ENCODE measurements around the gene NLRP7. TPM values are rescaled to one million over a fixed set of nuclear protein-coding genes. Genes with fewer than 3 reads are reported as not detected.
A peak's percentile ranks its signal among the peaks of the same experiment; 100 is the strongest.
"Not testable (repeated sequence)": the region's sequence is repeated elsewhere in the genome, so short reads cannot be mapped to it uniquely, and the experiment has no call there.

NLRP7 gene
- total RNA-seq, 5 donors from 2014 or later (not counting 1 experiment from before 2014, with no cell fraction given): not detected

- H3K9me3 ChIP-seq: no peaks in the 10 kb centered on the region
- H3K4me3 ChIP-seq (ENCODE audit: control insufficient read depth in 1 of 2, extremely low read depth in 1 of 2, low read length in 1 of 2): no peak overlapping the region
- ATAC-seq (replicated peaks in 1 of 4) (no peak), DNase-seq (peak in 1 of 35 experiments; percentile 15)
- Mint-ChIP-seq H3K27me3 (peaks cover 3 to 13% of the 10 kb centered on the region in 2 donors), H3K4me1 (no peaks in the 10 kb centered on the region), H3K4me3 (no peak overlapping the region), H3K9me3 (no peaks in the 10 kb centered on the region), H3K36me3 (no peaks in the 10 kb centered on the region), H3K27ac (no peak overlapping the region)
- WGBS (ENCODE audit: insufficient coverage): 79% methylated on average over 16 of the region's 23 CpGs
- H3K36me3 ChIP-seq (ENCODE audit: control insufficient read depth in 2 of 2, extremely low read depth in 1 of 2, insufficient read depth in 1 of 2, low read length in 1 of 2): no peaks in the 10 kb centered on the region
- no peaks in the 10 kb centered on the region for H3K4me1 ChIP-seq (ENCODE audit: control insufficient read depth in 1 of 2, extremely low read depth in 1 of 2, insufficient read depth in 2 of 2, low read length in 2 of 2)
- CTCF ChIA-PET: no interaction called here
- H3K27ac ChIP-seq (ENCODE audit: low read length): no peak overlapping the region
- peaks cover 0 to 17% of the 10 kb centered on the region in 2 experiments for H3K27me3 ChIP-seq (replicated peaks in 1 of 2; ENCODE audit: control insufficient read depth in 2 of 2, extremely low read depth in 1 of 2, insufficient read depth in 2 of 2, low read length in 1 of 2)
- POLR2A ChIA-PET: no interaction called here
These were observed 5.4 kb upstream of the NLRP7 start for GRCh38 chr19:54952591-54953344.

GRCh38 chr19:54950580-54950979 is 3.2 kb upstream of the NLRP7 start:
- H3K9me3 ChIP-seq; H3K27ac ChIP-seq (ENCODE audit: low read length); H3K36me3 ChIP-seq (ENCODE audit: control insufficient read depth in 2 of 2, extremely low read depth in 1 of 2, insufficient read depth in 1 of 2, low read length in 1 of 2); H3K27me3 Mint-ChIP-seq; H3K27ac Mint-ChIP-seq; H3K4me3 Mint-ChIP-seq; H3K4me3 ChIP-seq (ENCODE audit: control insufficient read depth in 1 of 2, extremely low read depth in 1 of 2, low read length in 1 of 2); ATAC-seq (replicated peaks in 1 of 4); H3K4me1 Mint-ChIP-seq; DNase-seq; H3K4me1 ChIP-seq (ENCODE audit: control insufficient read depth in 1 of 2, extremely low read depth in 1 of 2, insufficient read depth in 2 of 2, low read length in 2 of 2); CTCF ChIA-PET; H3K36me3 Mint-ChIP-seq; H3K9me3 Mint-ChIP-seq: not testable (repeated sequence)
- H3K27me3 ChIP-seq (replicated peaks in 1 of 2; ENCODE audit: control insufficient read depth in 2 of 2, extremely low read depth in 1 of 2, insufficient read depth in 2 of 2, low read length in 1 of 2): peaks cover 0 to 16% of the 10 kb centered on the region in 2 experiments
- POLR2A ChIA-PET: interaction anchor here in 1 of 2 donors (0.6 kb wide), 1 partner anchor 301 kb away, joined by 4 read pairs; no protein-coding TSS in a partner anchor
- 10% methylated on average over 3 of the region's 10 CpGs for WGBS (ENCODE audit: insufficient coverage)

DNA sequence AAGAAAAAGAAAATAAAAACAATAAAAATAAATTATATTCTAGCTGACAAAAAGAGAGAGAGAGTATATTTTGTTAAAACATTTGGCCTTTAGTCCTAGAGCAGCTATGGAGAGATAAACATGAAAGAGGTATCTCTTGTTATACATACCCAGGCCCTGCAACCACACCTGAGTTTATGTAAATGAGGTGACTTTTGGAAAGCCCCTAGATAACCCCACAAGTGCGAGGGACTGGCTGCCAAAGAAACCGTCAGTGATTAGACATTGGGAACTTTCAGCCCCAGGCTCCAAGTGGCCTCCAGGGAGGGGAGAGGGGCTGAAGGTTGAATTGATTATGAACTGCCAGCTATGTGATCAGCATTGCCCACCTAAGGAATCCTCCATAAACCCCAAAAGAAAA is 2.1 kb upstream of the NLRP7 start:
- no peaks in the 10 kb centered on the region for H3K4me1 ChIP-seq (ENCODE audit: control insufficient read depth in 1 of 2, extremely low read depth in 1 of 2, insufficient read depth in 2 of 2, low read length in 2 of 2)
- no peak overlapping the region for H3K4me3 Mint-ChIP-seq
- H3K27ac ChIP-seq (ENCODE audit: low read length): no peak overlapping the region

GRCh38 chr19:54943772-54944361 is 3.5 kb downstream of the NLRP7 start:
- ATAC-seq (replicated peaks in 1 of 4); H3K4me1 Mint-ChIP-seq; H3K4me3 Mint-ChIP-seq; H3K27ac ChIP-seq (ENCODE audit: low read length); CTCF ChIA-PET; H3K4me1 ChIP-seq (ENCODE audit: control insufficient read depth in 1 of 2, extremely low read depth in 1 of 2, insufficient read depth in 2 of 2, low read length in 2 of 2); H3K36me3 Mint-ChIP-seq; H3K27ac Mint-ChIP-seq; H3K27me3 Mint-ChIP-seq; H3K4me3 ChIP-seq (ENCODE audit: control insufficient read depth in 1 of 2, extremely low read depth in 1 of 2, low read length in 1 of 2); H3K36me3 ChIP-seq (ENCODE audit: control insufficient read depth in 2 of 2, extremely low read depth in 1 of 2, insufficient read depth in 1 of 2, low read length in 1 of 2); DNase-seq; H3K9me3 ChIP-seq; POLR2A ChIA-PET; H3K9me3 Mint-ChIP-seq: not testable (repeated sequence)
- 83% methylated on average over 7 of the region's 11 CpGs for WGBS (ENCODE audit: insufficient coverage)
- peaks cover 0 to 10% of the 10 kb centered on the region in 2 experiments for H3K27me3 ChIP-seq (replicated peaks in 1 of 2; ENCODE audit: control insufficient read depth in 2 of 2, extremely low read depth in 1 of 2, insufficient read depth in 2 of 2, low read length in 1 of 2)

More for the DNA sequence above, 2.1 kb upstream of the NLRP7 start:
- peaks cover 0 to 16% of the 10 kb centered on the region in 2 experiments for H3K27me3 ChIP-seq (replicated peaks in 1 of 2; ENCODE audit: control insufficient read depth in 2 of 2, extremely low read depth in 1 of 2, insufficient read depth in 2 of 2, low read length in 1 of 2)
- Mint-ChIP-seq H3K36me3 (no peaks in the 10 kb centered on the region), H3K9me3 (no peaks in the 10 kb centered on the region), H3K27me3 (peaks cover 3 to 10% of the 10 kb centered on the region in 2 donors), H3K27ac (no peak overlapping the region), H3K4me1 (no peaks in the 10 kb centered on the region)
- ATAC-seq (replicated peaks in 1 of 4) (no peak), DNase-seq (no peak)
- ChIA-PET POLR2A (interaction anchor here in 1 of 2 donors (0.6 kb wide), 1 partner anchor 18 kb away, joined by 4 read pairs; no protein-coding TSS in a partner anchor), CTCF (no interaction called here)
- H3K9me3 ChIP-seq: no peaks in the 10 kb centered on the region
- no CpG with 5 or more reads among the region's 2 CpGs for WGBS (ENCODE audit: insufficient coverage)
- H3K4me3 ChIP-seq (ENCODE audit: control insufficient read depth in 1 of 2, extremely low read depth in 1 of 2, low read length in 1 of 2): no peak overlapping the region
- H3K36me3 ChIP-seq (ENCODE audit: control insufficient read depth in 2 of 2, extremely low read depth in 1 of 2, insufficient read depth in 1 of 2, low read length in 1 of 2): no peaks in the 10 kb centered on the region

DNA sequence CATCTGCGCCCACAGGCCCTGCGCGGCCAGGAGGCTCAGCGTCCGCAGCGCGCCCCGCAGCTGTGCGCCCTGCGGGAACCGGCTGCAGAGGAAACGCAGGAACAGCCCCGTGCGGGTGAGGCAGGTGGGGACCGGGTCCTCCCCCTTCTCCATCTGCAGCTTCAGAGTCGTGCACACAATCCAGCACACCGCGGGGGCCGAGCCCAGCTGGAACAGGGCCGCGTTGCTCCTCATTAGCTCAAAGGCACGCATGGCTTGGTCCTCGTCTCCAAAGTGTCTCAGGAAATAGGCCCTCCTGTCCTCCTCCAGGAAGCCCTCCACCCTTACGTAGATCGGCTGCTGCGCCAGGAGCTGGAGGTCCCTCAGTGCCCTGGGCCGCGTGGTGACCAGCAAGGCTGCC is 7.8 kb downstream of the NLRP7 start:
- peaks cover 13 to 23% of the 10 kb centered on the region in 2 donors for H3K27me3 Mint-ChIP-seq
- H3K9me3 Mint-ChIP-seq; H3K4me1 ChIP-seq (ENCODE audit: control insufficient read depth in 1 of 2, extremely low read depth in 1 of 2, insufficient read depth in 2 of 2, low read length in 2 of 2); H3K4me3 Mint-ChIP-seq; H3K4me1 Mint-ChIP-seq; H3K36me3 ChIP-seq (ENCODE audit: control insufficient read depth in 2 of 2, extremely low read depth in 1 of 2, insufficient read depth in 1 of 2, low read length in 1 of 2); DNase-seq; H3K36me3 Mint-ChIP-seq; POLR2A ChIA-PET; H3K4me3 ChIP-seq (ENCODE audit: control insufficient read depth in 1 of 2, extremely low read depth in 1 of 2, low read length in 1 of 2); H3K9me3 ChIP-seq; ATAC-seq (replicated peaks in 1 of 4); H3K27ac Mint-ChIP-seq; CTCF ChIA-PET; H3K27ac ChIP-seq (ENCODE audit: low read length): not testable (repeated sequence)
- H3K27me3 ChIP-seq (replicated peaks in 1 of 2; ENCODE audit: control insufficient read depth in 2 of 2, extremely low read depth in 1 of 2, insufficient read depth in 2 of 2, low read length in 1 of 2): peaks cover 0 to 20% of the 10 kb centered on the region in 2 experiments
- 82% methylated on average over 5 of the region's 28 CpGs for WGBS (ENCODE audit: insufficient coverage)

DNA sequence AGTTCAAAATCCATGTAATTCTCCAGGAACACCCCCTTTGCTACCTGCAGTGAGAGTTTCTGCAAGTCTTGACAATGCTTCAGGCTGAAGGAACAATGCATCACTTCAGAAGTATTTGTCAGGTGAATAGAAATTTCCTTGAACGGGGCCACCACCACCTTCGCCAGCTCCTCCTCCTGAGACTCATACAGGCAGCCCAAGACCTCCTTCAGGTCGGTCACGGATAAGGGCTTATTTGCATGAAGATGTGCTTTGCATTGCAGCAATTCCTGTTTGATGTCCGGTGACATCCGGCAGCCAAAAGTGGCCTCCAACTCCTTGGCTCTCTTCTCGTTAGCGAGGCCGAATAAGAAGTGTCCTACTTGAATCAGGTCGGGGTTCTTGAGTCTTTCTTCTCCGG is 8.4 kb downstream of the NLRP7 start:
- no peaks in the 10 kb centered on the region for H3K9me3 Mint-ChIP-seq
- CTCF ChIA-PET: no interaction called here
- ATAC-seq (replicated peaks in 1 of 4) (no peak), DNase-seq (no peak)
- no peaks in the 10 kb centered on the region for H3K4me1 ChIP-seq (ENCODE audit: control insufficient read depth in 1 of 2, extremely low read depth in 1 of 2, insufficient read depth in 2 of 2, low read length in 2 of 2)
- POLR2A ChIA-PET: no interaction called here
- H3K36me3 ChIP-seq (ENCODE audit: control insufficient read depth in 2 of 2, extremely low read depth in 1 of 2, insufficient read depth in 1 of 2, low read length in 1 of 2): no peaks in the 10 kb centered on the region
- H3K27me3 ChIP-seq (replicated peaks in 1 of 2; ENCODE audit: control insufficient read depth in 2 of 2, extremely low read depth in 1 of 2, insufficient read depth in 2 of 2, low read length in 1 of 2): peaks cover 0 to 23% of the 10 kb centered on the region in 2 experiments
- H3K4me3 Mint-ChIP-seq: no peak overlapping the region
- WGBS (ENCODE audit: insufficient coverage): 90% methylated on average over 8 of the region's 11 CpGs
- H3K27ac Mint-ChIP-seq: no peak overlapping the region
- no peaks in the 10 kb centered on the region for H3K36me3 Mint-ChIP-seq
- no peaks in the 10 kb centered on the region for H3K9me3 ChIP-seq
- no peak overlapping the region for H3K4me3 ChIP-seq (ENCODE audit: control insufficient read depth in 1 of 2, extremely low read depth in 1 of 2, low read length in 1 of 2)
- peaks cover 13 to 23% of the 10 kb centered on the region in 2 donors for H3K27me3 Mint-ChIP-seq
- no peak overlapping the region for H3K27ac ChIP-seq (ENCODE audit: low read length)
- peaks cover 0 to 5% (median 3%) of the 10 kb centered on the region in 3 donors for H3K4me1 Mint-ChIP-seq

All from T-cell (primary cell).